HUES48 (cell line): ENCODE results near the gene SLC49A3.

ENCODE experiments used
- H3K27ac ChIP-seq: one replicate; pipeline ENCODE4 v1.7.0; 2013; ENCODE audit warnings: low read depth, low read length, inconsistent platforms
- H3K27me3 ChIP-seq: 2 replicates; pipeline ENCODE4 v1.6.1; 2013; ENCODE audit warnings: mild to moderate bottlenecking, low read length; ENCODE audit not compliant: control insufficient read depth, insufficient read depth
- H3K36me3 ChIP-seq: 2 replicates; pipeline ENCODE4 v1.6.1; 2013; ENCODE audit warnings: low read length; ENCODE audit not compliant: control insufficient read depth, insufficient read depth
- H3K4me1 ChIP-seq: 2 replicates; pipeline ENCODE4 v1.6.1; 2013; ENCODE audit warnings: mild to moderate bottlenecking, low read length; ENCODE audit not compliant: control insufficient read depth, insufficient read depth
- H3K4me3 ChIP-seq: 2 replicates; pipeline ENCODE4 v1.5.1; 2013; ENCODE audit warnings: mild to moderate bottlenecking, low read depth, low read length
- H3K9ac ChIP-seq: 2 replicates; pipeline ENCODE4 v1.6.1; 2013; ENCODE audit warnings: mild to moderate bottlenecking, low read depth, low read length, moderate library complexity
- H3K9me3 ChIP-seq: 2 replicates; pipeline ENCODE4 v1.6.1; 2013; ENCODE audit warnings: low read length; ENCODE audit not compliant: control insufficient read depth, insufficient read depth

The SLC49A3 gene

DNA sequence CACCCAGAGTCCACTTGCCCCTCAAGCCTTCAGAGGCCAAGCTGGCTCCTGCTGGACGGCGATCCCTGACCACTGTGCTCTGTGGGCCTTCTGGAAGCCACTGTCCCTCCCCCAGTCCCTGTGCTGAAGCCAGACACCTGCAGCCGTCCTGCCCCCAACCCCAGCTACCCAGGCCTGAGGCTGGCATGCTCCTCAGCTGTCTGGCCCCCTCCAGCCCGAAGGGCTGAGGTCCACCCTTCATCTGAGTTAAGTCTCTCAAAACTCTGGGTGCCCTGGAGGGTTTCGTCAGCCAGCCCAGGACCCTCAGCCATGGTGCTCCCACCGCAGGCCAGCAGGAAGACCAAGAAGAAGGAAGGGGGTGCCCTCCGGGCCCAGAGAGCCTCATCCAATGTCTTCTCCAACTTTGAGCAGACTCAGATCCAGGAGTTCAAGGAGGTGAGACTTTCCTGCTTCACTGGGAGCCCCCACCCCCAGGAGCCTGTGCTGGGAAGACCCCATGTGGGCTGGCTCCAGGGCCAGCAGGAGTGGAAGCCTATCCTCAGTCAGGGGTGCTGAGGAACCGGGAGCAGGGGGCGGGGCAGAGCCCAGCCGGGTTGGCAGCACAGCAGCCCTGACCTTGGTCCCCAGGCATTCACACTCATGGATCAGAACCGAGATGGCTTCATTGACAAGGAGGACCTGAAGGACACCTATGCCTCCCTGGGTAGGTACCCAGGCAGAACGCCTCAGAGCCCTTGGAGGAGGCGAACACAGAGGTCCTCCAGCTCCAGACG, 10.4 kb downstream of the SLC49A3 start:
- no peak overlapping the region for H3K9ac ChIP-seq
- no peak overlapping the region for H3K27ac ChIP-seq
- H3K4me3 ChIP-seq = no peak overlapping the region
- no peaks in the 10 kb centered on the region for H3K36me3 ChIP-seq
- H3K4me1 ChIP-seq = peaks cover 11% of the 10 kb centered on the region; the same call in 1 of the 2 replicates
- no peaks in the 10 kb centered on the region for H3K9me3 ChIP-seq
- no peaks in the 10 kb centered on the region for H3K27me3 ChIP-seq

DNA sequence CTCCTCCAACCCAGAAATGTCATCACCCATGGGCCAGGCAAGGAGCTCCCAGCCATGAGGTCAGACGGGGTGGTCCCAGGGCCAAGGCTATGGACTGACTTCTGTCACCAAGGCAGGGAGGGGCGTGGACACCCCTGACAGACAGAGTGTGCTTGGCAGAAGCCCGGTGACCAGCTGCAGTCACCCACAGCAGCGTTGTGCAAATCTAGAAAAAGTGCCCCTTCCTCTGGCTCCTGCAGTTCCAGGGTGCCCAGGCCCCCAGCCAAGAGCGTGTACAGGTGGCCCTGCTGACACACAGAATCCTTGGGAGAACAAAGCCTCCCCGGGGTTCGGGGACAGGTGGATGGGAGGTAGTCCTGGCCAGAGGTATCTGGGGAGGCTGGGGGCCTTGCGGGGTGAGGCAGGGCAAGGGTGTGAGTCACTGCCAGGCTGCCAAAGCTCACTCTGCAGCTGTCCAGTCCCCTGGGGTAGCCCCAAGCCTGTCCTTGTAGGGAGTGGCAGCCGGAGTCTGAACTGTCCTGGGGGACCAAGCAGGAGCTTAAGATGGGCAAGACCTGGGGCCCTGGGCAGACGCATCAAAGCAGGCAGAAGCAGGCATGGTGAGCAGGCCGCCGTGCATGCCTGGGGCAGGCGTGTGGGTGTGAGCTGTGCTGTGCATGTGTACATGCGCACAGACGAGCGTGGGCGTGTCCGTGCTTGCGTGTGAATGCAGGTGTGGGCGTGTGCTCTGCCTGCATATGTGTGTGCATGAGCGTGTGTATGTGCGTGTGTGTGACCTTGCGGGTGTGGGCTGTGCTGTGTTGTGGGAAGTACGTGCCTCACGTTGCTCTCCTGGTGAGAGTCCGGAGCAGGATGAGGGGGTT, 11.3 kb downstream of the SLC49A3 start:
- Histone ChIP-seq H3K36me3 (peaks cover 7% of the 10 kb centered on the region), H3K9ac (no peak overlapping the region), H3K27me3 (no peaks in the 10 kb centered on the region), H3K27ac (no peak overlapping the region), H3K4me3 (no peak overlapping the region), H3K9me3 (no peaks in the 10 kb centered on the region), H3K4me1 (peaks cover 16% of the 10 kb centered on the region)

DNA sequence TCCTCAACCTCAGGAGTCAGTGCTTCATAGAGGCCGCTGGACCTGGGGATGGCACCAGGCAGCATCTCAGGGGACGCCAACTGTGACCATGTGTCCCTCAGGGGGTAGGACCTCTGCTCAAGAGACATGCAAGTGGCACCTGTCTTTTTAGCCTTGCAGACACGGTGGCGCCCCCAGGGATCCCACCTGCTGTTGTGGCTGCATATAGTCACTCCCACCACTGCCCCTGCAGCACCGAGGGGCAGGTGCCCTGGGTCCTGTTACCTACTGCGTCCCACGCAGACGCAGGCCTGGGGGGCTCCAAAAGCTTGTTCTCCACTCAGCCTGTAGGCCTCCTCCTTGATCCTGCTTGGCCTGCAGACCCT, 12.1 kb downstream of the SLC49A3 start:
- H3K27me3 ChIP-seq = no peaks in the 10 kb centered on the region
- peaks cover 15% of the 10 kb centered on the region for H3K36me3 ChIP-seq
- H3K9ac ChIP-seq = no peak overlapping the region
- no peak overlapping the region for H3K4me3 ChIP-seq
- peaks cover 16% of the 10 kb centered on the region for H3K4me1 ChIP-seq
- no peak overlapping the region for H3K27ac ChIP-seq
- H3K9me3 ChIP-seq = no peaks in the 10 kb centered on the region

DNA sequence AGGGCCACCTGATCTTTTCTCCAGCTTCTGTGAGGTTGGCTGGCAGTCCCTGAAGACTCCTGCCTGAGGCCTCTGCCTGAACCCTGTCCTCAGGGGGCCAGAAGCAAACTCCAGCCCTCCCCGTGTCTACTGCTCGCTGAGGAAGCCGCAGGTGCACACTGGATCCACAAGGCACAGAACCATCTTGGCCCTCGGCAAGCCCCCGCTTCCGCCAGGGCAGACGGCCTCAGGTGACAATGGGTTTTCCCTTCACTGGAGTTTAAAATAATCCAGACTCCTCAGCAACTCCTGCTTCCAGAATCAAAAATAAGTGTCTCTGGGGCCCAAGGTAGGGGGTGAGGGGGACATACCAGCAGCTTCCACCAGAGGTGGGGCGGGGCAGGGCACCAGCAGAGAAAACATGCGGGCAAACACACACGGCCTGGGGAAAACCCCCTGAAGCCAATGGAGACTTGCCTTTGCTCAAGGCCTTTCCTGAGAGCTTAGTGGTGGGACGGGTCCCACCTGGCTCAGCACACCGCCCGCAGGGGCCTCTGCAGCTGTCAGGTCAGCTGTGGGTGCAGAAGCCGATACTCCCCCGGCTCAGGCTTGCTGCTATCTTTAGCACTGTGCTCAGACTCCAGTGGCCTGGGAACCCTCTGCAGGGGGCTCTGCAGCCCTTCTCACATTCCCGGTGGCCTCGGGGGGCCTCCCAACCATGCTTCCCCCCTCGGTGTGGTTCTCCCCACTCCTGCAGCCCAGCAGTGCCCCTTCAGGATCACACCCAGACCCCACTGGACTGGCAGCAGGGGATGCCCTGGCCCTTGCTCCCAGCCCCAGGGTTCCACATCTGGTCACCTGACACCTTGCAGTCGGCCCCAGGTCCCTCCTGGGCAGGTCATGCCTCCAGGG, 12.7 kb downstream of the SLC49A3 start:
- Histone ChIP-seq H3K36me3 (peaks cover 20% of the 10 kb centered on the region), H3K9ac (no peak overlapping the region), H3K27ac (no peak overlapping the region), H3K9me3 (no peaks in the 10 kb centered on the region), H3K27me3 (no peaks in the 10 kb centered on the region), H3K4me1 (peaks cover 16% of the 10 kb centered on the region), H3K4me3 (no peak overlapping the region)

DNA sequence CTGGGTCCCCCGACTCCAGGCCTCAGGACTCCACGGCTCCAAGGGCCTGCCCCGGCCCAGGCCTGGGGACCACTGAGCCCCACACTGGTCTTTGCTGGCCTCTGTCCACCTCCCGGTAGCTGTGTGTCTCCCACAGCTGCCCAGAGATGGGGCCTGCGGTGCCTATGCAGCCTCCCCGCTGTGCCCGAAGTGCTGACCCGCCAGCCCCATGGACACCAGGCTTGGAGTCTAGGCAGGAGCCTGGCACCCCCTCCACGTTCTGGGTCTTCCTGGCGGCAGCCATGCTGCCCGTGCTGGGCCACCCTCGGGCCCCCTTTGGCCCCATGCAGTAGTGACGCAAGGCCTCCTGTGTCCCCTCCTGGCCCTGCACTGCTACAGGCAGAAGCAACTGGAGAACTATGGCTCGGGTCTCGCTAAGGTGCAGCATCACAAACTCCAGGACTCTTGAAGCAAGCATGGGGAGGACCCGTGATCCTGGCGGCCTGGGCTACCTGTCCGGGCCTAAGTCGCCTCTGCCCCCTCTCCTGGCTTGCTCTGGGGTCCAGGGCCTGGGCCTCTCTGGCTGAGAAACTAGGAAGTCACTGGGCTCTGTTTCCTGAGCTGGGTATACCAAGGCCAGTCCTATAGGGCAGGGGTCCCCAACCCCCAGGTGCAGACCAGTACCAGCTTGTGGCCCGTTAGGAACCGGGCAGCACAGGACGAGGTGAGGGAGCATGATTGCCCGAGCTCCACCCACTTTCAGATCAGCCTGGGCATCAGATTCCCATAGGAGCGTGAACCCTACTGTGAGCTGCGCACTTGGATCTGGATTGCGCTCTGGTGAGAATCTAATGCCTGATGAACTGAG, 13.7 kb downstream of the SLC49A3 start:
- no peak overlapping the region for H3K27ac ChIP-seq
- H3K4me1 ChIP-seq = peaks cover 10% of the 10 kb centered on the region

DNA sequence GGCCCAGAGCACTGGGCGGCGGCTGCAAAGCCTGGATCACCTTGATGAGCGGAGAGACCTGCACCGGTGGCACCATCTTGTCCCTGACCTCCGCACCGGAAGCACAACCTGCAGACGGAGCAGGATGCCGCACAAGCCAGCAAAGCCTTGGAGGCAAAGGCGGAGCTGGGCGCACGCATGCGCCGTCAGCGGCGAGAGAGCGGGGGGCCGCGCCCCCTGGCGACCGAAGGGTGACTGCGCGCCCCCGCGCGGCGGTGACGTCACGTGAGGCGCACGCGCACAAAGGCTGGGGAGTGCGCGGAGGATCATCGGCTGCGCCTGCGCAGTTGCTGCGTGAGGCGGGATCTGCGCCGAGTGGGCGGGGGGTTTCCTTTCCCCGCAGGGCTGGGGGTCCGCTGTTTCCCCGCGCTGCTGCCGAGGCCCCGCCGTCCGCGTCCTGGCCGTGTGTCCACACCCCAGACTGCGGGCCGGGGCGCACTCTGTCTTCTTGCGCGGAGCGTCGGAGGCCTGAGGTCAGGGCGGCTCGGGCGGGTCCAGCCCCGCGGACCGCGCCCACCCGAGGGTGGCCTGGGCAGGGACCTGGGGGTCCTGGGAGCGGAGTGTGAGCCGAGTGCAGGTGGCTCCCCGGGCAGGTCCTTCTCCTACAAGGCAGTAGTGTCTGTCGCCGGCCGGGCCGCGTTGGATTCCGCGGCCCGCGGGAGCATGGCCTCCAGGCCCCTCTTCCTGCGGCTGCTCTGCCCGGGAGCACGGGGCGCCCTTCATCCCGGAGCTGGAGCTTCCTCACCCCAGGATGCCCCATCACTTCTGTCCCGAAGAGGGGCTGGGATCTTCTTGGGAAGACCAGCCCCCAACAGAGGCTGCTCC, 14.5 kb downstream of the SLC49A3 start, which contains the start of the genes ATP5ME and MYL5:
ATP5ME (minus strand) TSS at position 105 of the 864 bp plus-strand sequence; CDS start at position 76, 29 bp downstream.
MYL5 (plus strand) TSS at position 371 of the 864 bp plus-strand sequence. CDS start 3,485 bp downstream, outside the sequence.
- Histone ChIP-seq H3K4me1 (peaks cover 8% of the 10 kb centered on the region), H3K27me3 (no peaks in the 10 kb centered on the region), H3K9ac (peak within 1 kb of the TSS; percentile 92), H3K4me3 (peak within 1 kb of the TSS; percentile 94), H3K27ac (peak within 1 kb of the TSS; percentile 85), H3K9me3 (no peaks in the 10 kb centered on the region), H3K36me3 (peaks cover 20% of the 10 kb centered on the region)

More for the DNA sequence above, 13.7 kb downstream of the SLC49A3 start:
- peak overlapping the region; percentile 76 for H3K4me3 ChIP-seq
- peaks cover 20% of the 10 kb centered on the region for H3K36me3 ChIP-seq
- peak overlapping the region; percentile 69 for H3K9ac ChIP-seq
- no peaks in the 10 kb centered on the region for H3K9me3 ChIP-seq
- H3K27me3 ChIP-seq = no peaks in the 10 kb centered on the region

DNA sequence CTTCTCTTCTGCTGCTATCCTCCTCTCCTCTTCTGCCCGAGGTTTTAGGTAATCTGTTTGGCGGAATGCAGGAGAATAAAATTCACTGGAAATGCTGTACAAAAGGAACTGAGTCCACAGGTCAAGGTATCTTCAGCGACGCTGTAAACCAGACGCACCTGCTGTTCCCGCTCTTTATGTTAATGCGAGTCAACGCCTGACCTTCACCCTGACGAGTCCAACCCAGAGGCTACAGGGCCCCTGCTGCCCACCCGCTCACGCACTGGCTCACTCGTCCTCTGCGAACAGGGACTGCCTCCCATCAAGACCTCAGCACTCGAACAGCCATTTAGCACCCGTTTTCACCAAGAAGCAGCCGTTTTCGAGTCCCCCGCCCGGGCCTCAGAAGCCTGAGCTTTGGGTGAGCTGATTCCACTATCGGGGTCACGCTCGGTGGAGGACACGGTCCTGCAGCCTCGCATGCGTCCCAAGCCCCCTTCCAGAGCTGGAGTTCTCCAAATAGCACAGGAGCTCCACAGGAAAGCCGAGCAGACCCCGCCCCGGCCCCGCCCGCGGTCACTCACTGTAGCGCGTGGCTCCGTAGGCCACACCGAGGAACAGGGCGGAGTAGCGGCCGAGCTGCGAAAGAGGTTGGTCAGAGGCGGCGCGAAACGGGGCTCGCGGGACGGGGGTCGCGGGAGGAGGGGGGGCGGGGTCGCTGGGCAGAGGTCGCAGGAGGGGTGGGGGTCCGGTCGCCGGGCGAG, 15.4 kb downstream of the SLC49A3 start:
- Histone ChIP-seq H3K27ac (peak overlapping the region; percentile 85), H3K4me1 (peaks cover 8% of the 10 kb centered on the region)

DNA sequence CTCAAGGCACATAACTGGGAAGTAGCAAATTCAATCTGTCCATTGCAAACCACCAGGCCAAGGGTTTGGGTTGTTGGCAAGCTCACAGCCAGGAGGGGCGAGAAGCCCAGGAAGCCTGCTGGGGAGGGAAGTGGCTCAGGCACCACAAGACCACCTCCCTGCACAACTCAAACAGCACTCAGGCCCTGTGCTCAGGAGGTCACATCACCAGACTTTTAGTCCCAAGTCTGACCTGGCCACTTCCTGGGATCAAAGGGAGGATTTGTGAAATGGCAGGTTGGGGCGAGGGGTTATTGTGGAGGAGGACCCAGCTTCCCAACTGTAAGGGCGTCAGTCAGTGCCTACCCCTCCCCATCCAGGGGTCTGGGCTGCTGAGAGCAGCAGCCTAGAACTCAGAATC, 17.2 kb downstream of the SLC49A3 start:
- Histone ChIP-seq H3K9ac (no peak overlapping the region), H3K27ac (no peak overlapping the region), H3K9me3 (no peaks in the 10 kb centered on the region), H3K36me3 (peaks cover 20% of the 10 kb centered on the region), H3K27me3 (no peaks in the 10 kb centered on the region), H3K4me1 (peaks cover 8% of the 10 kb centered on the region), H3K4me3 (no peak overlapping the region)

More for the DNA sequence above, 15.4 kb downstream of the SLC49A3 start:
- H3K36me3 ChIP-seq = peaks cover 20% of the 10 kb centered on the region
- H3K9me3 ChIP-seq = no peaks in the 10 kb centered on the region
- peak overlapping the region; percentile 94 for H3K4me3 ChIP-seq
- no peaks in the 10 kb centered on the region for H3K27me3 ChIP-seq
- peak overlapping the region; percentile 92 for H3K9ac ChIP-seq
